GM10248 (cell line): ENCODE data around the gene NR1H3.
A peak's percentile ranks its signal among the peaks of the same experiment; 100 is the strongest.

Experiments
- CTCF ChIA-PET: fragments of 300-600 bp; sonication (Branson Sonifier 250); formaldehyde crosslinking; extraction: SDS; loops from one replicate; lab custom pipeline; 2021; ENCODE audit warnings: antibody characterized with exemption; lab: Yijun Ruan, JAX
- POLR2A ChIA-PET: fragments of 350-650 bp; sonication (Branson Sonifier 250); formaldehyde crosslinking; extraction: SDS; loops from one replicate; lab custom pipeline; 2020; ENCODE audit warnings: antibody characterized with exemption; lab: Yijun Ruan, JAX
- DNase-seq: peaks from one replicate; pipeline ENCODE4 v3.0.0; 2012; ENCODE audit errors: extremely low spot score
- TF ChIP-seq, protein P1 (sequence below): IDR thresholded peaks from 2 replicates; pipeline ENCODE4 v1.5.1; 2012; ENCODE audit warnings: mild to moderate bottlenecking, low read depth; ENCODE audit errors: extremely low read depth, missing control alignments, control extremely low read depth

The NR1H3 gene

DNA sequence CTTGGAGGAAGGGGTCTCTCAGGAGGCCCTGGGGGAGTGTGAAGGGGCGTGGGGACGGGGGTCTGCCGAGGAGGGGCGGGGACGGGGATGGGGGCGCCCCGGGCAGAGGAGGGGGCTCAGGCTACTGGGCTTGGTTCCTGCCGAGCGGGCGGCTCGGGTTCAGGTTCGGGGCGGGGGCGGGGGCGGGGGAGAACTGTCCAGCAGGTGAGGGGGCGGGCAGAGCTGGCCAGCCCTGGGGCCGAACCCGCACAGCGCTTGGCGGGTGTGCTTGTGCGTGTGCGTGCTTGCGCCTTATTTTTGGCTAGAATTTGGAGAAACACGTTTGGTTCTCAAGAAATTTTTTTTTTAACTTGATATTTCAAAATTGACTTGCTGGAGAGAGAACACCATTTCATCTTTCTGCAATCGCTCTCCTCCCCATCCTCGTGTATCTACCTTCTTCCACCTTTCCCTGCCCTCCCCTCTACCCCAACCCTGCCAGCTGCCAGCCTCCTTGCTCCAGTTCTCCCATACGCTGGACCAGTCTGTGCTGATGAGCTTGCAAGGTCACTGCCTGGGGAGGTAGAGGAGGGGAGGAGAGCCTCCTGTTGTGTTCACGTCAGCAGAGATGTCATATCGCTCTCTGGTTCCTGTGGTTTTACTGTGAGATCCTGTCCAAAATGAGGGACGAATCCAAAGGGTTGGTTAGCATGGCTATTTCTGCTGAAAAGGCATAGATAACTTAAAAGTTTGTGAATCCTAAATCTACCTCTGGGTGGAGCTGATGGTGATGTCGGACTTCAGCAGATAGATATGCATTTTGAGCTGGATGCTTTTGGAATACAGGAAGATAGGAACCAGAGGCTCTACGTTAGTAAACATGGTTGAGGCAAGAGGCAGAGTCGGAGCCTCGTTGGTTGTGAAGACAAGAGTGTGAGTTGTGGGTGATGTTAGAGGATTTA is 12.8 kb downstream of the NR1H3 start:
- CTCF ChIA-PET, result interaction anchor here (1.4 to 3.9 kb wide), 9 partner anchors 10 to 140 kb away, joined by 3 to 25 read pairs (median 9); partner anchors contain the start of genes ACP2 and NR1H3
- TF ChIP-seq, protein P1, sequence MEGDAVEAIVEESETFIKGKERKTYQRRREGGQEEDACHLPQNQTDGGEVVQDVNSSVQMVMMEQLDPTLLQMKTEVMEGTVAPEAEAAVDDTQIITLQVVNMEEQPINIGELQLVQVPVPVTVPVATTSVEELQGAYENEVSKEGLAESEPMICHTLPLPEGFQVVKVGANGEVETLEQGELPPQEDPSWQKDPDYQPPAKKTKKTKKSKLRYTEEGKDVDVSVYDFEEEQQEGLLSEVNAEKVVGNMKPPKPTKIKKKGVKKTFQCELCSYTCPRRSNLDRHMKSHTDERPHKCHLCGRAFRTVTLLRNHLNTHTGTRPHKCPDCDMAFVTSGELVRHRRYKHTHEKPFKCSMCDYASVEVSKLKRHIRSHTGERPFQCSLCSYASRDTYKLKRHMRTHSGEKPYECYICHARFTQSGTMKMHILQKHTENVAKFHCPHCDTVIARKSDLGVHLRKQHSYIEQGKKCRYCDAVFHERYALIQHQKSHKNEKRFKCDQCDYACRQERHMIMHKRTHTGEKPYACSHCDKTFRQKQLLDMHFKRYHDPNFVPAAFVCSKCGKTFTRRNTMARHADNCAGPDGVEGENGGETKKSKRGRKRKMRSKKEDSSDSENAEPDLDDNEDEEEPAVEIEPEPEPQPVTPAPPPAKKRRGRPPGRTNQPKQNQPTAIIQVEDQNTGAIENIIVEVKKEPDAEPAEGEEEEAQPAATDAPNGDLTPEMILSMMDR, result peak; percentile 17
- POLR2A ChIA-PET, result interaction anchor here (0.7 to 1.1 kb wide), 3 partner anchors 22 to 152 kb away, joined by 3 read pairs; partner anchors contain the start of gene ACP2
- peak; percentile 24 for DNase-seq

DNA sequence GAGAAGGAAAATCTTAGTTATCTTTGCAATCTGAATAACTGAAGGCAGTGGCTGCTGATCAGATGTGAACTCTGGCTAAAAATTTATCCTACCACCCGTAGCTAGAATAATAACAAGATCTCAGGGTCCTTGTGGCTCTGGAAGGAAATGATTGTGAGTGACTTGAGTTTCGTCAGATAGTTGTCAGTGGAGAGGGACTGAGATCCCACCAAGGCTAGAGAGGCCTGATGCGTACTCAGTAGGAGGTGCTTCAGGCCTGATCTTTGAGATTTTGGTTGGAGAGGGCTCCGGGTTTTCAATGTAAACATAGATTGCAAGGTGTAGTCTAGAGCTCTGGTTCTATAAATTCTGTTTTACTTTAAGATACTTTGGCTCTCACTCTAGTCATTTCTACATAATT is 13.5 kb downstream of the NR1H3 start:
- ChIA-PET POLR2A (interaction anchor here (1.1 kb wide), 1 partner anchor 129 kb away, joined by 3 read pairs; no protein-coding TSS in a partner anchor), CTCF (interaction anchor here (1.4 to 3.9 kb wide), 9 partner anchors 9 to 140 kb away, joined by 3 to 25 read pairs (median 9); partner anchors contain the start of genes ACP2 and NR1H3)
- no peak for DNase-seq
- TF ChIP-seq, protein P1, result no peak

DNA sequence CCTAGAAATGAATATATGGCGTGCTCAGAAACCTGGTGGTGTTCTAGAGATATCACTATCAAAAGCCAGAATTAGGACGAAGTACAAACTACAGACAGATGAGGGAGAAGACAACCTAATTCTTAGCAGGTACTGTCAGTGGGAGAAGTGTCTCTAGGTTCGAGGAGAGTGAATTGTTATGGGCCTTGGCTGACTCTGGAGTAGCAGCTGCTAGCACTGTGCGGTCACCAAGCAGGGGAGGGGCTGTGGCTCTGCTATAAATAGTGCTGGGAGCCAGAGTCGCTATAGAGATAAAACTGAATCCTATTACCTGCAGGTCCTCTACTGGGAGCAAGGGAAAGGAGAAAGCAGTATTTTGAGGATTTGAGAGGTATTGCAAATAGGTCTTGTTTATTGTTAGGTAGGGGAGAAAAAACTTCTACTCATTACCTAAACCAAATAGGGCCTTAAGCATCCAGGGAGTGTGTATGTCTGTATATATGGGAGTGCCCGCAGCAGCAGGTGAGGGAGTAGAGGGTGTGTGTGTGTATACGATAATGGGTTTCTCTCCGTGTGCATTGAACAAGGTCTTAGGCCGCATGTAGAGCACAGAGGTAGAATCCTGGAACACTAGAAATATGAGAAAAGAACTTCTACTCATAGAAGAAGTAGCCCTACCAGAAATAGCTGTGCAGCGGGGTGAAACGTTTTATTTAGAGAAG is 14.3 kb downstream of the NR1H3 start:
- POLR2A ChIA-PET, result interaction anchor here (1.1 kb wide), 1 partner anchor 128 kb away, joined by 3 read pairs; no protein-coding TSS in a partner anchor
- peak; percentile 36 for DNase-seq
- CTCF ChIA-PET, result interaction anchor here (1.1 to 3.9 kb wide), 9 partner anchors 8 to 139 kb away, joined by 3 to 25 read pairs (median 9); partner anchors contain the start of gene NR1H3
- TF ChIP-seq, protein P1, result no peak

DNA sequence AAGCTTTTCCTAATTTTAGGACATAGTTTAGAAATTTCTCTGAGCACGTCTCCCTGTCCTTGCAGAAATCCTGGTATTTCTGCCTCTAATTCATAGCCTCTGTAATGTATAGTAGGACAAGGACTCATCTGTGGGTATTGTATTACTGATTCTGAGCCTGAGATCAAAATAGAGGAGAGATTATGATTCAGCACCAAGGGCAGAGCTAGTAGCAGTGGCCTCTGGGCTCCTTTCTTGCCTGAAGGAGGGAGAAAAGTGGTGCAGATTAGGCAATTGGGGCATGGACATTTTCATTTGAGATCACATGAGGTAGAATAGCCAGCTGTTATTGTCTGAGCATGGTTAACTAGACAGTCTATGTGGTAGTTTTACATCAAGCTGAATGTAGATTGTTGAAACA is 14.9 kb downstream of the NR1H3 start:
- TF ChIP-seq, protein P1, result no peak
- DNase-seq, result no peak
- POLR2A ChIA-PET, result no interaction called here
- CTCF ChIA-PET, result interaction anchor here (1.1 to 3.9 kb wide), 6 partner anchors 13 to 106 kb away, joined by 3 to 25 read pairs (median 8); partner anchors contain the start of gene NR1H3

DNA sequence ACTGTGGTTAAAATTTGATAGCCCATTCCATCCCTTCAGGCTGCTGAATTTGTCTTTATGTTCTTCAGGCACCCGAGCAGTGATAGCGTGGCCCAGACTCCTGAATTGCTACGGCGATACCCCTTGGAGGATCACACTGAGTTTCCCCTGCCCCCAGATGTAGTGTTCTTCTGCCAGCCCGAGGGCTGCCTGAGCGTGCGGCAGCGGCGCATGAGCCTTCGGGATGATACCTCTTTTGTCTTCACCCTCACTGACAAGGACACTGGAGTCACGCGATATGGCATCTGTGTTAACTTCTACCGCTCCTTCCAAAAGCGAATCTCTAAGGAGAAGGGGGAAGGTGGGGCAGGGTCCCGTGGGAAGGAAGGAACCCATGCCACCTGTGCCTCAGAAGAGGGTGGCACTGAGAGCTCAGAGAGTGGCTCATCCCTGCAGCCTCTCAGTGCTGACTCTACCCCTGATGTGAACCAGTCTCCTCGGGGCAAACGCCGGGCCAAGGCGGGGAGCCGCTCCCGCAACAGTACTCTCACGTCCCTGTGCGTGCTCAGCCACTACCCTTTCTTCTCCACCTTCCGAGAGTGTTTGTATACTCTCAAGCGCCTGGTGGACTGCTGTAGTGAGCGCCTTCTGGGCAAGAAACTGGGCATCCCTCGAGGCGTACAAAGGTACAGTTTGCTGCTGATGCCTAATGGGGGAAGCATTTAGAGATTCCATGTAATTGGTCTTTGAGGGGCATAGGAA is 16.9 kb downstream of the NR1H3 start:
- TF ChIP-seq, protein P1, result no peak
- ChIA-PET CTCF (interaction anchor here (1.0 to 3.9 kb wide), 7 partner anchors 15 to 133 kb away, joined by 3 to 25 read pairs (median 3); partner anchors contain the start of gene NR1H3), POLR2A (no interaction called here)
- DNase-seq, result no peak
